LNCaP clone FGC (cell line): ENCODE data around the gene KRTAP4-7.
"Not testable (repeated sequence)": the region's sequence is repeated elsewhere in the genome, so short reads cannot be mapped to it uniquely, and the experiment has no call there.

ENCODE experiments used
- DNase-seq: peaks from one replicate; pipeline ENCODE4 v3.0.0-alpha.2; 2011; ENCODE audit warnings: low read depth
- H3K4me3 ChIP-seq: 2 replicates; pipeline ENCODE4 v1.5.1; 2011; ENCODE audit warnings: mild to moderate bottlenecking, low read depth, low read length, control low read depth
- CTCF ChIP-seq: IDR thresholded peaks from 2 replicates; pipeline ENCODE4 v1.5.1; 2012; ENCODE audit warnings: mild to moderate bottlenecking; ENCODE audit not compliant: control insufficient read depth, insufficient read depth; ENCODE audit errors: extremely low read depth

Gene KRTAP4-7

GRCh38 chr17:41071606-41072360 lies 12.2 kb upstream of the KRTAP4-7 start:
- no peak overlapping the region for H3K4me3 ChIP-seq
- no peak for DNase-seq
- no peak for TF ChIP-seq CTCF

- TF ChIP-seq CTCF: no peak
- no peak for DNase-seq
- no peak overlapping the region for H3K4me3 ChIP-seq
These were observed 10.3 kb upstream of the KRTAP4-7 start for GRCh38 chr17:41073676-41074075.

GRCh38 chr17:41076788-41077187 lies 7.2 kb upstream of the KRTAP4-7 start:
- TF ChIP-seq CTCF: no peak
- H3K4me3 ChIP-seq: no peak overlapping the region
- no peak for DNase-seq

GRCh38 chr17:41082626-41083025 lies 1.3 kb upstream of the KRTAP4-7 start:
- no peak for DNase-seq
- H3K4me3 ChIP-seq: no peak overlapping the region
- TF ChIP-seq CTCF: no peak

GRCh38 chr17:41083427-41083826 lies 523 bp upstream of the KRTAP4-7 start:
- not testable (repeated sequence) for H3K4me3 ChIP-seq, DNase-seq

- not testable (repeated sequence) for DNase-seq, H3K4me3 ChIP-seq
These were observed 4.9 kb downstream of the KRTAP4-7 start for GRCh38 chr17:41088760-41089352.

- TF ChIP-seq CTCF: no peak
- no peak overlapping the region for H3K4me3 ChIP-seq
- DNase-seq: no peak
These were observed 12.1 kb downstream of the KRTAP4-7 start for GRCh38 chr17:41096055-41096454.

- no peak for TF ChIP-seq CTCF
- DNase-seq: no peak
- no peak within 1 kb of the TSS for H3K4me3 ChIP-seq
These were observed 14.1 kb downstream of the KRTAP4-7 start, which contains the start of gene KRTAP4-8 for GRCh38 chr17:41098042-41098441. KRTAP4-8 (minus strand) TSS chr17:41098142; CDS start chr17:41098084, 58 bp downstream.
